ENCODE results near the gene ALPK1. TPM values are rescaled to one million over a fixed set of nuclear protein-coding genes. Genes with fewer than 3 reads are reported as not detected.

ALPK1 gene
- polyA plus RNA-seq (2012; ENCODE audit: insufficient read length, low read depth): 0.87 TPM

- TF ChIP-seq FOXP2 (optimal IDR thresholded peaks at IDR 0.05; ENCODE audit: borderline replicate concordance, extremely low read depth, extremely low read length, insufficient read depth) (no peak), SIN3A (IDR thresholded peaks at IDR 0.05; ENCODE audit: borderline replicate concordance, insufficient read depth, low read length) (no peak), TAF1 (IDR thresholded peaks at IDR 0.05; ENCODE audit: borderline replicate concordance, insufficient read depth, low read length) (no peak)
Measured at GRCh38 chr4:112296949-112297880, at the start of gene ALPK1. TSS of gene ALPK1 (plus strand) at chr4:112297369.

DNA sequence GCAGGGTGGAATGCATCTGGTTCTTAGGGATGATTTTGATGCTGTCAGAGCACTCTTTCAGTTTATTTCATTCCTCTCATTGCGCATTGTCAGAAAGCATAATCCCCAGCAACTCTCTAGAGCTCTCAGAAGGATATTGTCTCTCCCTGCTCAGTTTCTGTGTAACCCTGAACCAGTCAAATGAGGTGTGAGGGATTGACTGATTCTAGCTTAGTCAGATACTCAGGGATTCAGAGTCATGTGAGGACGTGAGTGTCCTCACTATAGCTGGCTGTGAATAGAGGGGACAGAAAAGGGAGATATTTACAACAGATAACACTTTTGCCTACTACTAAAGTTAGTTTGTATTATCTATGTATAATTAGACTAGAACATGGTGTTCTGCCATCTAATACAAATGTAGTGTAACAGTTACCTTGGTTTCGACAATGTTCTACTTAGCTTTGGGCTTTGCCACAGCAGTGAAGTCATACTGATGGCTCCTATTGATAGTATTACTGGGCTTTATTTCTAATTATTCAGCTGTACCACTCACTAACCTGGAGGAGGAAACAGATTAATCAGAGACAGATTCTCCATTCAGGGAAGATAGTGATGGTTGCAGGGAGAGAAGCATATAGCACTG lies 46.0 kb upstream of the ALPK1 start:
- TF ChIP-seq SIN3A (IDR thresholded peaks at IDR 0.05; ENCODE audit: borderline replicate concordance, insufficient read depth, low read length) (no peak), FOXP2 (optimal IDR thresholded peaks at IDR 0.05; ENCODE audit: borderline replicate concordance, extremely low read depth, extremely low read length, insufficient read depth) (no peak), TAF1 (IDR thresholded peaks at IDR 0.05; ENCODE audit: borderline replicate concordance, insufficient read depth, low read length) (no peak), POLR2AphosphoS5 (IDR thresholded peaks at IDR 0.05; ENCODE audit: low read depth, low read length) (no peak)
- TF ChIP-seq, protein P1, sequence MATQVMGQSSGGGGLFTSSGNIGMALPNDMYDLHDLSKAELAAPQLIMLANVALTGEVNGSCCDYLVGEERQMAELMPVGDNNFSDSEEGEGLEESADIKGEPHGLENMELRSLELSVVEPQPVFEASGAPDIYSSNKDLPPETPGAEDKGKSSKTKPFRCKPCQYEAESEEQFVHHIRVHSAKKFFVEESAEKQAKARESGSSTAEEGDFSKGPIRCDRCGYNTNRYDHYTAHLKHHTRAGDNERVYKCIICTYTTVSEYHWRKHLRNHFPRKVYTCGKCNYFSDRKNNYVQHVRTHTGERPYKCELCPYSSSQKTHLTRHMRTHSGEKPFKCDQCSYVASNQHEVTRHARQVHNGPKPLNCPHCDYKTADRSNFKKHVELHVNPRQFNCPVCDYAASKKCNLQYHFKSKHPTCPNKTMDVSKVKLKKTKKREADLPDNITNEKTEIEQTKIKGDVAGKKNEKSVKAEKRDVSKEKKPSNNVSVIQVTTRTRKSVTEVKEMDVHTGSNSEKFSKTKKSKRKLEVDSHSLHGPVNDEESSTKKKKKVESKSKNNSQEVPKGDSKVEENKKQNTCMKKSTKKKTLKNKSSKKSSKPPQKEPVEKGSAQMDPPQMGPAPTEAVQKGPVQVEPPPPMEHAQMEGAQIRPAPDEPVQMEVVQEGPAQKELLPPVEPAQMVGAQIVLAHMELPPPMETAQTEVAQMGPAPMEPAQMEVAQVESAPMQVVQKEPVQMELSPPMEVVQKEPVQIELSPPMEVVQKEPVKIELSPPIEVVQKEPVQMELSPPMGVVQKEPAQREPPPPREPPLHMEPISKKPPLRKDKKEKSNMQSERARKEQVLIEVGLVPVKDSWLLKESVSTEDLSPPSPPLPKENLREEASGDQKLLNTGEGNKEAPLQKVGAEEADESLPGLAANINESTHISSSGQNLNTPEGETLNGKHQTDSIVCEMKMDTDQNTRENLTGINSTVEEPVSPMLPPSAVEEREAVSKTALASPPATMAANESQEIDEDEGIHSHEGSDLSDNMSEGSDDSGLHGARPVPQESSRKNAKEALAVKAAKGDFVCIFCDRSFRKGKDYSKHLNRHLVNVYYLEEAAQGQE (IDR thresholded peaks at IDR 0.05; ENCODE audit: insufficient read depth in 1 of 2, low read depth in 2 of 2, low read length in 2 of 2): no peak

DNA sequence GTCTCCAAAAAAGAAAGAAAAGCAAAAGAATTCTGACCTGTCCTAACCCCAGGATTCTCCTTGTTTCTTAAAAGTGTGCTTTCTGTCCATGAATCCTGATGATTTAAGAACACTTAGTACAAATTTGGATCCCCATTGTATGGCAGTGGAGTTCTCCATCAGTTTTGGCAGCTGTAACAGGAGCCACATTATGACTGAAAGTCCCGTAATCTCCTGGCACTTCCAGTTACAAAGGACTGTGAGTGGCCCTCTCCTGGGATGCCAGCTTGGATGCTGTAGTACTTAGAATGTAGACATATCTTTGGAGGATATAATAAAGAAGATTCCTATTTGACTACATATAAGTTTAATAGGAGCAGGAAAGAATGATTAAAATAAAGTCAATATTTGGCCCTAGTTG lies 44.9 kb upstream of the ALPK1 start:
- TF ChIP-seq, protein P1 (IDR thresholded peaks at IDR 0.05; ENCODE audit: insufficient read depth in 1 of 2, low read depth in 2 of 2, low read length in 2 of 2): no peak
- no peak for TF ChIP-seq FOXP2 (optimal IDR thresholded peaks at IDR 0.05; ENCODE audit: borderline replicate concordance, extremely low read depth, extremely low read length, insufficient read depth)
- no peak for TF ChIP-seq SIN3A (IDR thresholded peaks at IDR 0.05; ENCODE audit: borderline replicate concordance, insufficient read depth, low read length)
- TF ChIP-seq POLR2AphosphoS5 (IDR thresholded peaks at IDR 0.05; ENCODE audit: low read depth, low read length): no peak
- TF ChIP-seq TAF1 (IDR thresholded peaks at IDR 0.05; ENCODE audit: borderline replicate concordance, insufficient read depth, low read length): no peak

GRCh38 chr4:112253382-112254000 lies 43.7 kb upstream of the ALPK1 start:
- TF ChIP-seq TAF1 (IDR thresholded peaks at IDR 0.05; ENCODE audit: borderline replicate concordance, insufficient read depth, low read length) (no peak), POLR2AphosphoS5 (IDR thresholded peaks at IDR 0.05; ENCODE audit: low read depth, low read length) (no peak), FOXP2 (optimal IDR thresholded peaks at IDR 0.05; ENCODE audit: borderline replicate concordance, extremely low read depth, extremely low read length, insufficient read depth) (no peak), SIN3A (IDR thresholded peaks at IDR 0.05; ENCODE audit: borderline replicate concordance, insufficient read depth, low read length) (no peak)
- TF ChIP-seq, protein P1 (IDR thresholded peaks at IDR 0.05; ENCODE audit: insufficient read depth in 1 of 2, low read depth in 2 of 2, low read length in 2 of 2): no peak

DNA sequence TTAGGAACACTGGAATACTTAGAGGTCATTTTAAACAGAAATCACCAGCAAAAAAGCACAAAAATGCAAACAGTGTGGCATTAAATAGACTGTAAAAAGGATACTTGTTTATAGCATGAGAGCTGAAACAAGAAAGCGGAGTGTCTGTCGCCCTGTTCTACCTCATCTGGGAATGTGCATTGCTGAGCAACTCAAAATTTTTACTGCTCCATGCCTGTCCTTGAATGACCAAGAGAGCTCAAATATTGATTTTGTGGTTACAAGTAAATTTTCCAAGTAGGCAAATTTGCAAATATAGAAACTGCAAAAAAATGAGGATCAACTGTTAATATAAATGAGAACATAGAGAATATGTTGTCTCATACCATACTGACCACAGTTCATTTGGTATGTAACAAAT lies 40.1 kb upstream of the ALPK1 start:
- TF ChIP-seq, protein P1 (IDR thresholded peaks at IDR 0.05; ENCODE audit: insufficient read depth in 1 of 2, low read depth in 2 of 2, low read length in 2 of 2): no peak
- TF ChIP-seq TAF1 (IDR thresholded peaks at IDR 0.05; ENCODE audit: borderline replicate concordance, insufficient read depth, low read length) (no peak), SIN3A (IDR thresholded peaks at IDR 0.05; ENCODE audit: borderline replicate concordance, insufficient read depth, low read length) (no peak), POLR2AphosphoS5 (IDR thresholded peaks at IDR 0.05; ENCODE audit: low read depth, low read length) (no peak), FOXP2 (optimal IDR thresholded peaks at IDR 0.05; ENCODE audit: borderline replicate concordance, extremely low read depth, extremely low read length, insufficient read depth) (no peak)
